Measurements from ENCODE around the gene TLE2.
A peak's percentile ranks its signal among the peaks of the same experiment; 100 is the strongest.

The TLE2 gene

DNA sequence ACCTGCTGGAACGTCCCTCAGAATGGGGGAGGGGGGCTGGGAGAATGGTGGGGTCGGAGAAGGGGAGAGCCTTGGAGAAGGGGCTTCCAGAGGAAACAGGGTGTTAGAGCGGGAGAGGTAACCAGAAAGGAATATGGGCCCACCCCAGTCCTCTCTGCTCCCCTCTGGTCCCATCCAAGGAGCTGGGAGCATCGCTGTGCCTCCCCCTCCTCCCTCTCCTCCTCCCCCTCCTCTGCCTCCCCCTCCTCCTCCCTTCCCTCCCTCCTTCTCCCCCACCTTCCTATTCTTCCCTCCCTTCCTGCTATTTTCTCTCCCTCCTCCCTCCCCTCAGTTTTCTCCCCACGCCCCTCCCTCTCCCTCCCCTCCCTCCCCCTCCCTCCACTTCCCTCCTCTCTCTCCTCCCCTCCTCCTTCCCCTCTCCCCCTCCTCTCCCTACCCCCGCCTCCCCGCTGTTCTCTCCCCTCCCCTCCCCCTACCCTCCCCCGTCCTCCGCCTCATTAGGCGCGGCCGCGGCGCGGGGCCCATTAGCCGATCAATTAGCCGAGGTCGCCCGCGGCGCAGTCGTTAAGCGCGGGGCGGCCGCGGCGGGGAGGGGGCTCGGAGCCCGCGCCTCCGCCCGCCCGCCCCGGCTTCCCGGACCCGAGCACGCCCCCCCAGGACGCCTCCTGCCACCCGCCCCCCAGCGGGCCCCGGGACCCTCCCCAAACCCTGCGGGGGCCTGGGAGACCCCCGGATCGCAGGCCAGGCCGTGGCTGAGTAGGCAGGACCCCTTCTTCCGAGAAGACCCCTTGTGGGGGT is 17.8 kb upstream of the TLE2 start:
- no peak overlapping the region for H3K27ac ChIP-seq (ENCODE audit: low read length)
- H3K36me3 ChIP-seq (ENCODE audit: control insufficient read depth, insufficient read depth, low read length): no peaks in the 10 kb centered on the region
- no peaks in the 10 kb centered on the region for H3K27me3 ChIP-seq (ENCODE audit: control insufficient read depth, insufficient read depth, low read length)
- DNase-seq (ENCODE audit: low read depth, low spot score): no peak
- 0 out of 2 replicates have a peak, but pooled peaks cover 2% of the 10 kb centered on the region for H3K4me1 ChIP-seq (ENCODE audit: control insufficient read depth, insufficient read depth, low read length)
- H3K9me3 ChIP-seq (ENCODE audit: control insufficient read depth, insufficient read depth, low read length): no peaks in the 10 kb centered on the region
- WGBS (ENCODE audit: insufficient coverage, insufficient read length): no CpG with 5 or more reads among the region's 47 CpGs
- H3K4me3 ChIP-seq (ENCODE audit: low read length): peak overlapping the region; percentile 38; the same call in 1 of the 2 replicates

GRCh38 chr19:3045885-3046697 is 17.0 kb upstream of the TLE2 start:
- Histone ChIP-seq H3K36me3 (ENCODE audit: control insufficient read depth, insufficient read depth, low read length) (no peaks in the 10 kb centered on the region), H3K9me3 (ENCODE audit: control insufficient read depth, insufficient read depth, low read length) (no peaks in the 10 kb centered on the region), H3K4me1 (ENCODE audit: control insufficient read depth, insufficient read depth, low read length) (0 out of 2 replicates have a peak, but pooled peaks cover 2% of the 10 kb centered on the region), H3K4me3 (ENCODE audit: low read length) (peak overlapping the region; percentile 34; the same call in 1 of the 2 replicates), H3K27me3 (ENCODE audit: control insufficient read depth, insufficient read depth, low read length) (no peaks in the 10 kb centered on the region), H3K27ac (ENCODE audit: low read length) (no peak overlapping the region)
- WGBS (ENCODE audit: insufficient coverage, insufficient read length): no CpG with 5 or more reads among the region's 16 CpGs
- DNase-seq (ENCODE audit: low read depth, low spot score): no peak

GRCh38 chr19:3045191-3045590 is 16.1 kb upstream of the TLE2 start:
- Histone ChIP-seq H3K9me3 (ENCODE audit: control insufficient read depth, insufficient read depth, low read length) (no peaks in the 10 kb centered on the region), H3K36me3 (ENCODE audit: control insufficient read depth, insufficient read depth, low read length) (no peaks in the 10 kb centered on the region), H3K27me3 (ENCODE audit: control insufficient read depth, insufficient read depth, low read length) (no peaks in the 10 kb centered on the region), H3K4me3 (ENCODE audit: low read length) (no peak overlapping the region), H3K4me1 (ENCODE audit: control insufficient read depth, insufficient read depth, low read length) (0 out of 2 replicates have a peak, but pooled peaks cover 2% of the 10 kb centered on the region), H3K27ac (ENCODE audit: low read length) (no peak overlapping the region)
- DNase-seq (ENCODE audit: low read depth, low spot score): no peak
- WGBS (ENCODE audit: insufficient coverage, insufficient read length): no CpG with 5 or more reads among the region's 6 CpGs

- no peaks in the 10 kb centered on the region for H3K36me3 ChIP-seq (ENCODE audit: control insufficient read depth, insufficient read depth, low read length)
- H3K4me1 ChIP-seq (ENCODE audit: control insufficient read depth, insufficient read depth, low read length): 0 out of 2 replicates have a peak, but pooled peaks cover 2% of the 10 kb centered on the region
- no peak overlapping the region; the same call in 1 of the 2 replicates for H3K4me3 ChIP-seq (ENCODE audit: low read length)
- H3K27me3 ChIP-seq (ENCODE audit: control insufficient read depth, insufficient read depth, low read length): no peaks in the 10 kb centered on the region
- no peak for DNase-seq (ENCODE audit: low read depth, low spot score)
- no peak overlapping the region for H3K27ac ChIP-seq (ENCODE audit: low read length)
- no peaks in the 10 kb centered on the region for H3K9me3 ChIP-seq (ENCODE audit: control insufficient read depth, insufficient read depth, low read length)
- no CpG with 5 or more reads among the region's 15 CpGs for WGBS (ENCODE audit: insufficient coverage, insufficient read length)
Measured at GRCh38 chr19:3042621-3043267, 13.7 kb upstream of the TLE2 start.

GRCh38 chr19:3041761-3042620 is 12.9 kb upstream of the TLE2 start:
- H3K4me3 ChIP-seq (ENCODE audit: low read length): peak overlapping the region; percentile 40; the same call in 1 of the 2 replicates

DNA sequence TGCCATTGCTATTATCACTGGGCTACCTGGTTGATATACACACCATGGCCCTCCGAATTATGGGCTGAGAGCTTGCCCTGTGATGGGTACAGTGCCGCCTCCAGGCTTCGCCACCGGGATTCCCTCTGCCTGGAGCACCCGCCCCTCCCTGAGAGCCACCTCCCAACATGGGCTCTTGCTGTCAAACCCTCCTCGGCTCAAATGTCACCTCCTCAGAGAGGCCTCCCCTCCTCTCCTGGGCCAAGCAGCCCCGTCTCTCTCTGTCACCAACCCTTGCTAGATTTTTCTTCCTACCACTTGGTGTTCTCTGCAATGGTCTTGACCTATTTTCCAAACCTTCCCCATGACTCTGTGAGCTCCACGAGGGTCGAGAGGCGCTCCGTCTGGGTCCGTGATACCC is 12.2 kb upstream of the TLE2 start:
- no CpG with 5 or more reads among the region's 12 CpGs for WGBS (ENCODE audit: insufficient coverage, insufficient read length)
- H3K27me3 ChIP-seq (ENCODE audit: control insufficient read depth, insufficient read depth, low read length): no peaks in the 10 kb centered on the region
- no peaks in the 10 kb centered on the region for H3K9me3 ChIP-seq (ENCODE audit: control insufficient read depth, insufficient read depth, low read length)
- 0 out of 2 replicates have a peak, but pooled peaks cover 2% of the 10 kb centered on the region for H3K4me1 ChIP-seq (ENCODE audit: control insufficient read depth, insufficient read depth, low read length)
- no peak overlapping the region for H3K27ac ChIP-seq (ENCODE audit: low read length)
- no peak overlapping the region; the same call in 1 of the 2 replicates for H3K4me3 ChIP-seq (ENCODE audit: low read length)
- H3K36me3 ChIP-seq (ENCODE audit: control insufficient read depth, insufficient read depth, low read length): no peaks in the 10 kb centered on the region
- DNase-seq (ENCODE audit: low read depth, low spot score): no peak

More at GRCh38 chr19:3041761-3042620, 12.9 kb upstream of the TLE2 start:
- no peaks in the 10 kb centered on the region for H3K27me3 ChIP-seq (ENCODE audit: control insufficient read depth, insufficient read depth, low read length)
- no peak for DNase-seq (ENCODE audit: low read depth, low spot score)
- 0 out of 2 replicates have a peak, but pooled peaks cover 2% of the 10 kb centered on the region for H3K4me1 ChIP-seq (ENCODE audit: control insufficient read depth, insufficient read depth, low read length)
- H3K36me3 ChIP-seq (ENCODE audit: control insufficient read depth, insufficient read depth, low read length): no peaks in the 10 kb centered on the region
- WGBS (ENCODE audit: insufficient coverage, insufficient read length): no CpG with 5 or more reads among the region's 40 CpGs
- no peaks in the 10 kb centered on the region for H3K9me3 ChIP-seq (ENCODE audit: control insufficient read depth, insufficient read depth, low read length)
- H3K27ac ChIP-seq (ENCODE audit: low read length): no peak overlapping the region

GRCh38 chr19:3039641-3040077 is 10.6 kb upstream of the TLE2 start:
- no peak overlapping the region for H3K27ac ChIP-seq (ENCODE audit: low read length)
- H3K27me3 ChIP-seq (ENCODE audit: control insufficient read depth, insufficient read depth, low read length): no peaks in the 10 kb centered on the region
- H3K4me3 ChIP-seq (ENCODE audit: low read length): no peak overlapping the region
- DNase-seq (ENCODE audit: low read depth, low spot score): no peak
- no CpG with 5 or more reads among the region's 17 CpGs for WGBS (ENCODE audit: insufficient coverage, insufficient read length)
- H3K36me3 ChIP-seq (ENCODE audit: control insufficient read depth, insufficient read depth, low read length): no peaks in the 10 kb centered on the region
- H3K4me1 ChIP-seq (ENCODE audit: control insufficient read depth, insufficient read depth, low read length): no peaks in the 10 kb centered on the region
- no peaks in the 10 kb centered on the region for H3K9me3 ChIP-seq (ENCODE audit: control insufficient read depth, insufficient read depth, low read length)

GRCh38 chr19:3039125-3039524 is 10.0 kb upstream of the TLE2 start:
- no peaks in the 10 kb centered on the region for H3K27me3 ChIP-seq (ENCODE audit: control insufficient read depth, insufficient read depth, low read length)
- no peaks in the 10 kb centered on the region for H3K4me1 ChIP-seq (ENCODE audit: control insufficient read depth, insufficient read depth, low read length)
- no peak overlapping the region for H3K4me3 ChIP-seq (ENCODE audit: low read length)
- no peaks in the 10 kb centered on the region for H3K36me3 ChIP-seq (ENCODE audit: control insufficient read depth, insufficient read depth, low read length)
- no peak for DNase-seq (ENCODE audit: low read depth, low spot score)
- H3K9me3 ChIP-seq (ENCODE audit: control insufficient read depth, insufficient read depth, low read length): no peaks in the 10 kb centered on the region
- no peak overlapping the region for H3K27ac ChIP-seq (ENCODE audit: low read length)
- WGBS (ENCODE audit: insufficient coverage, insufficient read length): no CpG with 5 or more reads among the region's 5 CpGs

GRCh38 chr19:3038214-3038613 is 9.1 kb upstream of the TLE2 start:
- Histone ChIP-seq H3K27ac (ENCODE audit: low read length) (no peak overlapping the region), H3K4me1 (ENCODE audit: control insufficient read depth, insufficient read depth, low read length) (no peaks in the 10 kb centered on the region), H3K4me3 (ENCODE audit: low read length) (no peak overlapping the region), H3K9me3 (ENCODE audit: control insufficient read depth, insufficient read depth, low read length) (no peaks in the 10 kb centered on the region), H3K36me3 (ENCODE audit: control insufficient read depth, insufficient read depth, low read length) (no peaks in the 10 kb centered on the region), H3K27me3 (ENCODE audit: control insufficient read depth, insufficient read depth, low read length) (no peaks in the 10 kb centered on the region)
- DNase-seq (ENCODE audit: low read depth, low spot score): no peak
- WGBS (ENCODE audit: insufficient coverage, insufficient read length): no CpG with 5 or more reads among the region's 5 CpGs

All from iPS DF 6.9 (cell line).